Fibroblast of lung (primary cell): ENCODE measurements around the gene CFAP61. TPM values are rescaled to one million over a fixed set of nuclear protein-coding genes. Genes with fewer than 3 reads are reported as not detected.

ENCODE experiments used
- DNase-seq, 2 donors: peaks; one replicate each; pipeline versions ENCODE4 v3.0.0 to v3.0.0-alpha.2; 2010; ENCODE audit warnings: low read depth in 2 of 2
- H2AFZ ChIP-seq: 2 replicates; pipeline ENCODE4 v1.5.1; 2012; ENCODE audit warnings: low read length, control low read depth, inconsistent platforms
- H3K27ac ChIP-seq: 2 replicates; pipeline ENCODE4 v1.5.1; 2011; ENCODE audit warnings: low read length, control low read depth; ENCODE audit not compliant: insufficient read depth
- H3K27me3 ChIP-seq: 2 replicates; pipeline ENCODE4 v1.5.1; 2011; ENCODE audit warnings: mild to moderate bottlenecking, low read length; ENCODE audit not compliant: control insufficient read depth, insufficient read depth
- H3K36me3 ChIP-seq: 2 replicates; pipeline ENCODE4 v1.5.1; 2011; ENCODE audit warnings: low read length; ENCODE audit not compliant: control insufficient read depth, insufficient read depth
- H3K4me1 ChIP-seq: 2 replicates; pipeline ENCODE4 v1.5.1; 2011; ENCODE audit warnings: low read length; ENCODE audit not compliant: control insufficient read depth, insufficient read depth; ENCODE audit errors: extremely low read depth
- H3K4me2 ChIP-seq: 2 replicates; pipeline ENCODE4 v1.5.1; 2011; ENCODE audit warnings: low read length, control low read depth; ENCODE audit not compliant: insufficient read depth; ENCODE audit errors: extremely low read depth
- H3K4me3 ChIP-seq, 4 experiments: fragments of 200-600 bp in 1 of 4; sonication (generic) in 1 of 4; replicated peaks in 1 of 4; 2 replicates each; pipeline ENCODE4 v1.5.1; 2011 to 2016; ENCODE audit warnings: low read length in 4 of 4, low read depth in 3 of 4, mild to moderate bottlenecking in 3 of 4, control low read depth in 2 of 4, inconsistent platforms in 1 of 4, mixed read lengths in 1 of 4; ENCODE audit not compliant: insufficient read depth in 1 of 4; ENCODE audit errors: control extremely low read depth in 1 of 4
- H3K79me2 ChIP-seq: 2 replicates; pipeline ENCODE4 v1.5.1; 2012; ENCODE audit warnings: mild to moderate bottlenecking, low read length, inconsistent platforms; ENCODE audit not compliant: control insufficient read depth, insufficient read depth
- H3K9ac ChIP-seq: 2 replicates; pipeline ENCODE4 v1.5.1; 2011; ENCODE audit warnings: mild to moderate bottlenecking, low read length, control low read depth; ENCODE audit not compliant: insufficient read depth
- H3K9me3 ChIP-seq: 2 replicates; pipeline ENCODE4 v1.5.1; 2012; ENCODE audit warnings: low read depth, low read length; ENCODE audit not compliant: control insufficient read depth, insufficient read depth
- H4K20me1 ChIP-seq: 2 replicates; pipeline ENCODE4 v1.5.1; 2011; ENCODE audit warnings: low read length; ENCODE audit not compliant: control insufficient read depth, insufficient read depth; ENCODE audit errors: extremely low read depth
- CTCF ChIP-seq, 2 donors: IDR thresholded peaks in 1 of 2; conservative IDR thresholded peaks in 1 of 2; 1 replicate in 1 of 2; 2 replicates in 1 of 2; pipeline ENCODE4 v1.5.1; 2011 to 2012; ENCODE audit warnings: low read length in 2 of 2, control low read depth in 1 of 2, inconsistent platforms in 1 of 2, low read depth in 1 of 2, mild to moderate bottlenecking in 1 of 2
- EZH2 ChIP-seq: IDR thresholded peaks from 2 replicates; pipeline ENCODE4 v1.5.1; 2012; ENCODE audit warnings: low read length, control low read depth, mild to moderate bottlenecking; ENCODE audit errors: missing control alignments
- polyA plus RNA-seq, 2 donors: library from polyadenylated mRNA; depleted of rRNA in 1 of 2; stranded (reverse) in 1 of 2; unstranded in 1 of 2; fragments of >200 nt; gene quantifications; 2 replicates each; pipeline ENCODE4 v1.2.1, GENCODE V29; 2011 to 2012; ENCODE audit warnings: missing spikeins in 1 of 2
- total RNA-seq: library from RNA; depleted of rRNA; stranded (reverse); fragments of >200 nt; gene quantifications from 2 replicates; pipeline ENCODE4 v1.2.1, GENCODE V29; 2014

The CFAP61 gene
- total and polyA plus RNA-seq, 2 donors (not counting 1 experiment from before 2014, with no cell fraction given), result not detected

- no peak overlapping the region for H2AFZ ChIP-seq
- H3K79me2 ChIP-seq, result no peaks in the 10 kb centered on the region
- H3K27me3 ChIP-seq, result no peaks in the 10 kb centered on the region
- no peaks in the 10 kb centered on the region for H3K4me1 ChIP-seq
- H3K9ac ChIP-seq, result no peak overlapping the region
- no peak overlapping the region for H3K4me2 ChIP-seq
- no peak for TF ChIP-seq EZH2
- TF ChIP-seq CTCF (conservative IDR thresholded peaks at IDR 0.05 in 1 of 2, IDR thresholded peaks at IDR 0.05 in 1 of 2; ENCODE audit: low read depth in 1 of 2, low read length in 2 of 2), result no peak
- H3K9me3 ChIP-seq, result no peaks in the 10 kb centered on the region
- DNase-seq, result no peak
- H3K36me3 ChIP-seq, result no peaks in the 10 kb centered on the region
- no peaks in the 10 kb centered on the region for H4K20me1 ChIP-seq
- no peak overlapping the region for H3K4me3 ChIP-seq
- no peak overlapping the region for H3K27ac ChIP-seq
Measured at GRCh38 chr20:20160520-20160919, 108.2 kb downstream of the CFAP61 start.

- Histone ChIP-seq H3K27me3 (no peaks in the 10 kb centered on the region), H3K4me1 (no peaks in the 10 kb centered on the region), H3K4me2 (no peak overlapping the region), H3K4me3 (no peak overlapping the region), H3K9ac (no peak overlapping the region), H3K79me2 (no peaks in the 10 kb centered on the region), H3K27ac (no peak overlapping the region), H4K20me1 (no peaks in the 10 kb centered on the region), H2AFZ (no peak overlapping the region), H3K9me3 (no peaks in the 10 kb centered on the region), H3K36me3 (no peaks in the 10 kb centered on the region)
- DNase-seq, result no peak
- no peak for TF ChIP-seq EZH2
- TF ChIP-seq CTCF (conservative IDR thresholded peaks at IDR 0.05 in 1 of 2, IDR thresholded peaks at IDR 0.05 in 1 of 2; ENCODE audit: low read depth in 1 of 2, low read length in 2 of 2), result no peak
Measured at GRCh38 chr20:20161611-20162010, 109.3 kb downstream of the CFAP61 start.

- Histone ChIP-seq H3K4me1 (no peaks in the 10 kb centered on the region), H3K36me3 (no peaks in the 10 kb centered on the region), H3K27me3 (no peaks in the 10 kb centered on the region), H3K4me2 (no peak overlapping the region), H4K20me1 (no peaks in the 10 kb centered on the region), H2AFZ (no peak overlapping the region), H3K4me3 (no peak overlapping the region), H3K9ac (no peak overlapping the region), H3K79me2 (no peaks in the 10 kb centered on the region), H3K9me3 (no peaks in the 10 kb centered on the region), H3K27ac (no peak overlapping the region)
- TF ChIP-seq EZH2 (no peak), CTCF (conservative IDR thresholded peaks at IDR 0.05 in 1 of 2, IDR thresholded peaks at IDR 0.05 in 1 of 2; ENCODE audit: low read depth in 1 of 2, low read length in 2 of 2) (no peak)
- DNase-seq, result no peak
Measured at GRCh38 chr20:20167698-20168097, 115.4 kb downstream of the CFAP61 start.
